Tibial artery (tissue), 4 donors: ENCODE measurements around the gene ATF6.
A peak's percentile ranks its signal among the peaks of the same experiment; 100 is the strongest.
"Not testable (repeated sequence)": the region's sequence is repeated elsewhere in the genome, so short reads cannot be mapped to it uniquely, and the experiment has no call there.

ENCODE experiments used
- DNase-seq, 2 donors: peaks; one replicate each; pipeline ENCODE4 v3.0.0-alpha.2; 2019
- H3K27ac ChIP-seq, 2 donors: fragments of 200-600 bp; sonication (generic) in 1 of 2; 1 replicate in 1 of 2; 2 replicates in 1 of 2; pipeline ENCODE4 v1.5.1; 2018 to 2019; ENCODE audit warnings: mild to moderate bottlenecking in 1 of 2
- H3K27me3 ChIP-seq, 2 donors: fragments of 200-600 bp; sonication (generic) in 1 of 2; one replicate each; pipeline versions ENCODE4 v1.5.1 to v1.6.0; 2016 to 2019
- H3K36me3 ChIP-seq, 3 donors: fragments of 200-600 bp; sonication (generic) in 2 of 3; one replicate each; pipeline ENCODE4 v1.5.1; 2016 to 2019; ENCODE audit warnings: mild to moderate bottlenecking in 2 of 3
- H3K4me1 ChIP-seq, 4 donors: fragments of 200-600 bp; sonication (generic) in 2 of 4; 1 replicate in 3 of 4; 2 replicates in 1 of 4; pipeline ENCODE4 v1.5.1; 2016 to 2019
- H3K4me3 ChIP-seq, 2 donors: fragments of 200-600 bp; sonication (generic) in 1 of 2; 1 replicate in 1 of 2; 2 replicates in 1 of 2; pipeline ENCODE4 v1.5.1; 2018 to 2019; ENCODE audit warnings: mild to moderate bottlenecking in 2 of 2
- H3K9me3 ChIP-seq, 3 donors: fragments of 200-600 bp; sonication (generic) in 1 of 3; one replicate each; pipeline ENCODE4 v1.5.1; 2016 to 2019
- intact Hi-C: fragments of 100-400 bp; cut with DNase I; formaldehyde crosslinking; loops from one replicate; pipeline ENCODE4 v1.15.0; 2023; ENCODE audit warnings: low total_unique reads
- TF ChIP-seq, protein P1 (sequence below), 2 experiments: fragments of 200-600 bp in 1 of 2; fragments of 450-650 bp in 1 of 2; IDR thresholded peaks; one replicate each; pipeline ENCODE4 v1.5.1; 2017 to 2019; ENCODE audit warnings: antibody characterized with exemption in 2 of 2, mild to moderate bottlenecking in 1 of 2, moderate library complexity in 1 of 2

Gene ATF6

GRCh38 chr1:161720956-161721737, 45.0 kb upstream of the ATF6 start, which contains the start of gene FCRLB:
Gene FCRLB (plus strand): TSS chr1:161721544. CDS start chr1:161722673, 1,129 bp downstream.
- intact Hi-C loops: no loop called here
- H3K27ac ChIP-seq: no peak within 1 kb of the TSS
- TF ChIP-seq, protein P1, sequence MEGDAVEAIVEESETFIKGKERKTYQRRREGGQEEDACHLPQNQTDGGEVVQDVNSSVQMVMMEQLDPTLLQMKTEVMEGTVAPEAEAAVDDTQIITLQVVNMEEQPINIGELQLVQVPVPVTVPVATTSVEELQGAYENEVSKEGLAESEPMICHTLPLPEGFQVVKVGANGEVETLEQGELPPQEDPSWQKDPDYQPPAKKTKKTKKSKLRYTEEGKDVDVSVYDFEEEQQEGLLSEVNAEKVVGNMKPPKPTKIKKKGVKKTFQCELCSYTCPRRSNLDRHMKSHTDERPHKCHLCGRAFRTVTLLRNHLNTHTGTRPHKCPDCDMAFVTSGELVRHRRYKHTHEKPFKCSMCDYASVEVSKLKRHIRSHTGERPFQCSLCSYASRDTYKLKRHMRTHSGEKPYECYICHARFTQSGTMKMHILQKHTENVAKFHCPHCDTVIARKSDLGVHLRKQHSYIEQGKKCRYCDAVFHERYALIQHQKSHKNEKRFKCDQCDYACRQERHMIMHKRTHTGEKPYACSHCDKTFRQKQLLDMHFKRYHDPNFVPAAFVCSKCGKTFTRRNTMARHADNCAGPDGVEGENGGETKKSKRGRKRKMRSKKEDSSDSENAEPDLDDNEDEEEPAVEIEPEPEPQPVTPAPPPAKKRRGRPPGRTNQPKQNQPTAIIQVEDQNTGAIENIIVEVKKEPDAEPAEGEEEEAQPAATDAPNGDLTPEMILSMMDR (IDR thresholded peaks at IDR 0.05): no peak
- no peaks in the 10 kb centered on the region for H3K9me3 ChIP-seq
- no peak for DNase-seq
- H3K4me1 ChIP-seq: peaks cover 0 to 9% (median 8%) of the 10 kb centered on the region in 4 donors
- no peaks in the 10 kb centered on the region for H3K36me3 ChIP-seq
- H3K4me3 ChIP-seq: no peak within 1 kb of the TSS
- peaks cover 0 to 15% of the 10 kb centered on the region in 2 donors for H3K27me3 ChIP-seq

DNA sequence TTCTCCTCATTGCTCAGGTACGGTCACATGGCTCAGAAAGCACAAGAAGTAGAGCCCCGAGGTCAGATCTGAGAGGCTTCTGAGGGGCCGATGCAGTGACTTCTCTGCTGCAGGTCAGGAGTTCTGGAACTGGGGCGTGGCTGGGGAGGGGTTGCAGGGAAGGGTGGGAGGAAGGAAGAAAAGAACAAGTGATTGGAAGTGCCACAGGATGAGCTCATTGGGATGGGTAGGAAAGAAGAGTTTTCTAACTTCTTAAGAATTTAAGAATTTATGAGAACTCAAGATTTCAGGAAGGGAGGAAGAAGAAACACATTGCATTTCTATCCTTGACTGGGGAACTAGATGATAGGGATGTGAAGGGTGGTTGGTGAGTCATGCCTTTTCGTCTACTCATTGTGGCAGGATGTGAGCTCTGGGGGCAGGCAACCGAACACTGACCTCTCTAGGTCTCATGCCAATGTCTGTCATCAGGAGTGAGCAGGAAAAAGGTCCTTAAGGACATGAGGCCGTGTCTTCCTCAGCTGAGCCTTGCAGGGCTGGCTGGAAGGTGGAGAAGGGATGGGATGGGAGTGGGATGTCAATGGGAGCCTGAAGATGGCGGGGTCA, 44.3 kb upstream of the ATF6 start:
- no peak overlapping the region for H3K27ac ChIP-seq
- intact Hi-C loops: no loop called here

GRCh38 chr1:161722406-161722805, 43.7 kb upstream of the ATF6 start:
- DNase-seq: no peak
- no peaks in the 10 kb centered on the region for H3K36me3 ChIP-seq
- peaks cover 0 to 9% of the 10 kb centered on the region in 2 donors for H3K27me3 ChIP-seq
- no peak overlapping the region for H3K4me3 ChIP-seq
- no peaks in the 10 kb centered on the region for H3K9me3 ChIP-seq
- TF ChIP-seq, protein P1 (IDR thresholded peaks at IDR 0.05): no peak
- H3K27ac ChIP-seq: no peak overlapping the region
- intact Hi-C loops: no loop called here
- H3K4me1 ChIP-seq: peaks cover 0 to 18% (median 9%) of the 10 kb centered on the region in 4 donors

More for the DNA sequence above, 44.3 kb upstream of the ATF6 start:
- Histone ChIP-seq H3K27me3 (peaks cover 0 to 10% of the 10 kb centered on the region in 2 donors), H3K4me1 (peaks cover 0 to 14% (median 8%) of the 10 kb centered on the region in 4 donors), H3K4me3 (no peak overlapping the region), H3K9me3 (no peaks in the 10 kb centered on the region), H3K36me3 (no peaks in the 10 kb centered on the region)
- TF ChIP-seq, protein P1 (IDR thresholded peaks at IDR 0.05): no peak
- no peak for DNase-seq

DNA sequence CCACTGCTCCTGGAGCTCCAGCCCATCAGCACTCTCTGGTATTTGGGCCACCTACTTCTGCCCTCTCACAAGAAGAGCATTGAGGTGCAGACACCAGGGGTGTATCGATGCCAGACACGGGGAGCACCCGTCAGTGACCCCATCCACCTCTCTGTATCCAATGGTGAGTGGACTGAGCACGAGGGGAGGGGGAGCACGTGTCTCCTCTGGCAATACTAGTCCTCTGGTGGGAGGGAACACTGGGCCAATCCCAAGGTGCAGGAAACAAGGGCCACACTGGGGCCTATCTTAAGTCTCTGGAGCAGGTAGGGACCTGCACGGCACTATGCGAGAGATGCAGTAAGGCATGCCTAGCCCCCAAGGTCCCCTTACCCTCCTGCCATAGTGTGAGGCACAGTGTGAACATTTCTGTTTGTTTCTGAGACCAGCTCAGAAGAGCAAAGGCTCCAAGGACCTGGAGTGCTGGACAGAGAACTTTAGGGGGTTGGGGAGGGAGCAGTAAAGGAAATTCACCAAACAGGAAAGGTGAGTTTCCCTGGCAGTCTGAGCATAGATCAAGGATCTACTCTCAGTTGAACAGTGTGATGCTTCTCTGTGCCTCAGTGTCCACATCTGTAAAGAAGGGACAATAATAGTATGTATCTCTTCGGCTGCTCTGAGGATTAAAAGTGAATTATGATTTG, 42.5 kb upstream of the ATF6 start:
- TF ChIP-seq, protein P1 (IDR thresholded peaks at IDR 0.05): no peak
- peaks cover 0 to 7% of the 10 kb centered on the region in 2 donors for H3K27me3 ChIP-seq

GRCh38 chr1:161725258-161725907, 40.7 kb upstream of the ATF6 start:
- H3K9me3 ChIP-seq, H3K27me3 ChIP-seq, DNase-seq, intact Hi-C loops, H3K36me3 ChIP-seq: not testable (repeated sequence)
- peak overlapping the region; percentile 67 to 79 for H3K27ac ChIP-seq
- peak overlapping the region; percentile 77 to 85 for H3K4me3 ChIP-seq
- peaks cover 0 to 22% (median 10%) of the 10 kb centered on the region in 4 donors for H3K4me1 ChIP-seq

More for the DNA sequence above, 42.5 kb upstream of the ATF6 start:
- H3K27ac ChIP-seq: no peak overlapping the region
- DNase-seq: no peak
- H3K4me1 ChIP-seq: peaks cover 0 to 22% (median 10%) of the 10 kb centered on the region in 4 donors
- no peak overlapping the region for H3K4me3 ChIP-seq
- intact Hi-C loops: no loop called here
- H3K9me3 ChIP-seq: no peaks in the 10 kb centered on the region
- no peaks in the 10 kb centered on the region for H3K36me3 ChIP-seq
